H1 (cell line): ENCODE measurements around the gene STX11. TPM values are rescaled to one million over a fixed set of nuclear protein-coding genes. Genes with fewer than 3 reads are reported as not detected.

Experiments
- CHD7 ChIP-seq: fragments of 300-600 bp; sonication (generic); IDR thresholded peaks from 2 replicates; pipeline ENCODE4 v1.7.1; 2012; ENCODE audit warnings: low read length, moderate library complexity, mild to moderate bottlenecking, inconsistent platforms; ENCODE audit not compliant: insufficient replicate concordance
- E2F6 ChIP-seq: IDR thresholded peaks from 2 replicates; pipeline ENCODE4 v1.6.1; 2012; ENCODE audit warnings: inconsistent platforms
- FOSL1 ChIP-seq: IDR thresholded peaks from 2 replicates; pipeline ENCODE4 v1.6.1; 2011; ENCODE audit warnings: mild to moderate bottlenecking, low read depth, low read length, moderate library complexity; ENCODE audit not compliant: insufficient read depth
- HDAC6 ChIP-seq: IDR thresholded peaks from one replicate; pipeline ENCODE4 v1.7.1; 2012; ENCODE audit warnings: low read depth, mild to moderate bottlenecking, inconsistent platforms, low read length, moderate library complexity
- RFX5 ChIP-seq: IDR thresholded peaks from 2 replicates; pipeline ENCODE4 v1.6.1; 2011; ENCODE audit warnings: low read depth, low read length, improper control_type of control experiment, borderline replicate concordance
- RXRA ChIP-seq: IDR thresholded peaks from 2 replicates; pipeline ENCODE4 v1.6.1; 2011; ENCODE audit warnings: low read depth, mild to moderate bottlenecking, low read length, moderate library complexity; ENCODE audit not compliant: insufficient read depth
- SP4 ChIP-seq: IDR thresholded peaks from 2 replicates; pipeline ENCODE4 v1.6.1; 2012; ENCODE audit warnings: low read length, inconsistent platforms
- TBP ChIP-seq: IDR thresholded peaks from 2 replicates; pipeline ENCODE4 v1.6.1; 2011; ENCODE audit warnings: low read depth, low read length, improper control_type of control experiment
- polyA plus RNA-seq, 7 experiments: library from polyadenylated mRNA; depleted of rRNA in 3 of 7; stranded (reverse) in 5 of 7; unstranded in 2 of 7; fragments of >200 nt in 5 of 7; fragments of 200-250 nt in 2 of 7; gene quantifications; 1 replicate in 5 of 7; 2 replicates in 1 of 7; 4 replicates in 1 of 7; pipeline versions ENCODE4 v1.2.1 to v1.2.3, GENCODE V29; 2011 to 2013; ENCODE audit warnings: missing spikeins in 2 of 7, mixed read lengths in 2 of 7
- total RNA-seq: library from RNA; stranded (reverse); fragmentation: NEBNext Ultra II Directional; extraction: Animal tissue kit (Norgen Biotek cat#: 25700); gene quantifications from 2 replicates; pipeline ENCODE4 v1.2.1, GENCODE V29; 2021

The STX11 gene
- total and polyA plus RNA-seq, 2 of the 8 experiments (the other 6 are each of a cell fraction or from before 2014, with no cell fraction given) = 0.15 to 0.34 TPM

GRCh38 chr6:144123421-144123820 is 26.9 kb upstream of the STX11 start (continued):
- TF ChIP-seq CHD7 (no peak), FOSL1 (no peak), SP4 (no peak), TBP (no peak), RFX5 (no peak), E2F6 (no peak), RXRA (no peak), HDAC6 (no peak)
- TF ChIP-seq, all 59 proteins: peak for 0
